ENCODE measurements around the gene DISC1.

DNA sequence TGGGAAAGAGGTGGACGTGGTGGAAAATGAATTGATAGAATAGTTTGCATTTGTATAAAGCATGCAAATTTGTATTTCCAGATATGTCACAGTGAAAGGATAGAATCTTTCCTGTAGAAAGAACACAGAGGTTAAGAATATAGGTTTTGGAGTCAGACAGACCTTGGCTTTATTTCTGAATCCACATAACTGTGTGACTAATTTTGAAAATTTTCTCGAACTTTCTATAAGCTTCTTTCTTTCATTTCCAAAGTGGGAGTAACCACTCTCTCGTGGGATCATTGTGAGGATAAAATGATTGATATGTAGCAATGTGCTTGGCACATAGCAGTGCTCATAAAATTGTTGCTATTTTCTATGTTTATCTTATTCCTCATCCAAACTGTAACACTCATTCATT, 108.8 kb downstream of the DISC1 start:
- TF ChIP-seq POLR2A (IDR thresholded peaks at IDR 0.05; ENCODE audit: low read depth, low read length) = no peak
- TF ChIP-seq POLR2AphosphoS5 (IDR thresholded peaks at IDR 0.05; ENCODE audit: low read depth, low read length) = no peak
- TF ChIP-seq TAF1 (IDR thresholded peaks at IDR 0.05; ENCODE audit: borderline replicate concordance, low read depth, low read length) = no peak

All from GM12892 (cell line).